GM10266 (cell line): ENCODE data around the gene NISCH.

Source experiments
- DNase-seq: peaks from one replicate; pipeline ENCODE4 v3.0.0; 2012; ENCODE audit errors: extremely low spot score
- CTCF ChIP-seq: IDR thresholded peaks from 2 replicates; pipeline ENCODE4 v1.5.1; 2012; ENCODE audit warnings: mild to moderate bottlenecking, low read depth; ENCODE audit not compliant: control insufficient read depth, insufficient read depth; ENCODE audit errors: missing control alignments

Gene NISCH

GRCh38 chr3:52532838-52533622 lies 77.6 kb downstream of the NISCH start:
- TF ChIP-seq CTCF = no peak
- DNase-seq = peak; percentile 73

GRCh38 chr3:52533623-52534280 lies 78.3 kb downstream of the NISCH start, which contains the start of gene NT5DC2:
TSS of gene NT5DC2 (minus strand) at chr3:52533857. CDS start at chr3:52533737, 120 bp downstream.
- DNase-seq = peak; percentile 99
- peak; percentile 50 for TF ChIP-seq CTCF

- DNase-seq = peak; percentile 20
- TF ChIP-seq CTCF = no peak
These were observed 79.1 kb downstream of the NISCH start for GRCh38 chr3:52534281-52535183.

GRCh38 chr3:52535411-52536111 lies 80.2 kb downstream of the NISCH start:
- no peak for DNase-seq
- no peak for TF ChIP-seq CTCF

- no peak for TF ChIP-seq CTCF
- DNase-seq = no peak
These were observed 80.6 kb downstream of the NISCH start for GRCh38 chr3:52536112-52536368.

- TF ChIP-seq CTCF = peak; percentile 16
These were observed 81.2 kb downstream of the NISCH start, which contains the start of gene UQCC5 for GRCh38 chr3:52536369-52537164. TSS of gene UQCC5 (plus strand) at chr3:52536605. CDS start at chr3:52536756, 151 bp downstream.

More at GRCh38 chr3:52536369-52537164, 81.2 kb downstream of the NISCH start, which contains the start of gene UQCC5:
- peak; percentile 97 for DNase-seq
